RWPE2 (cell line): ENCODE measurements around the gene TBC1D2B.
A peak's percentile ranks its signal among the peaks of the same experiment; 100 is the strongest.

Source experiments
- ATAC-seq: fragments of 200-7000 bp; cut with Tn5 transposase; 3 replicates; pipeline ENCODE4 v1.9.1; 2021; ENCODE audit warnings: low read depth
- DNase-seq: peaks from one replicate; pipeline ENCODE4 v3.0.0-alpha.2; 2020; ENCODE audit warnings: low spot score
- H3K27ac ChIP-seq: fragments of 450-650 bp; 2 replicates; pipeline ENCODE4 v1.5.1; 2017; ENCODE audit warnings: mild to moderate bottlenecking; ENCODE audit not compliant: poor library complexity, severe bottlenecking
- H3K27me3 ChIP-seq: fragments of 250-450 bp; sonication (Bioruptor Pico); 2 replicates; pipeline ENCODE4 v1.5.1; 2021; ENCODE audit warnings: mild to moderate bottlenecking, moderate library complexity; ENCODE audit not compliant: insufficient read depth, poor library complexity, severe bottlenecking
- H3K36me3 ChIP-seq: fragments of 250-450 bp; sonication (Bioruptor Pico); 2 replicates; pipeline ENCODE4 v1.5.1; 2020; ENCODE audit warnings: low read depth, mild to moderate bottlenecking, moderate library complexity
- H3K4me1 ChIP-seq: fragments of 250-450 bp; sonication (Bioruptor Pico); 2 replicates; pipeline ENCODE4 v1.5.1; 2021; ENCODE audit warnings: mild to moderate bottlenecking, moderate library complexity; ENCODE audit not compliant: insufficient read depth, poor library complexity, severe bottlenecking
- H3K4me3 ChIP-seq: fragments of 250-450 bp; sonication (Bioruptor Pico); 2 replicates; pipeline ENCODE4 v1.5.1; 2021; ENCODE audit warnings: mild to moderate bottlenecking, moderate library complexity; ENCODE audit not compliant: severe bottlenecking
- H3K9me3 ChIP-seq: fragments of 250-450 bp; sonication (Bioruptor Pico); 2 replicates; pipeline ENCODE4 v1.5.1; 2021; ENCODE audit warnings: mild to moderate bottlenecking, moderate library complexity; ENCODE audit not compliant: severe bottlenecking
- TF ChIP-seq, protein P1 (sequence below): fragments of 450-650 bp; IDR thresholded peaks from one replicate; pipeline ENCODE4 v1.5.1; 2017; ENCODE audit warnings: mild to moderate bottlenecking, moderate library complexity; ENCODE audit not compliant: poor library complexity, severe bottlenecking

Gene TBC1D2B

DNA sequence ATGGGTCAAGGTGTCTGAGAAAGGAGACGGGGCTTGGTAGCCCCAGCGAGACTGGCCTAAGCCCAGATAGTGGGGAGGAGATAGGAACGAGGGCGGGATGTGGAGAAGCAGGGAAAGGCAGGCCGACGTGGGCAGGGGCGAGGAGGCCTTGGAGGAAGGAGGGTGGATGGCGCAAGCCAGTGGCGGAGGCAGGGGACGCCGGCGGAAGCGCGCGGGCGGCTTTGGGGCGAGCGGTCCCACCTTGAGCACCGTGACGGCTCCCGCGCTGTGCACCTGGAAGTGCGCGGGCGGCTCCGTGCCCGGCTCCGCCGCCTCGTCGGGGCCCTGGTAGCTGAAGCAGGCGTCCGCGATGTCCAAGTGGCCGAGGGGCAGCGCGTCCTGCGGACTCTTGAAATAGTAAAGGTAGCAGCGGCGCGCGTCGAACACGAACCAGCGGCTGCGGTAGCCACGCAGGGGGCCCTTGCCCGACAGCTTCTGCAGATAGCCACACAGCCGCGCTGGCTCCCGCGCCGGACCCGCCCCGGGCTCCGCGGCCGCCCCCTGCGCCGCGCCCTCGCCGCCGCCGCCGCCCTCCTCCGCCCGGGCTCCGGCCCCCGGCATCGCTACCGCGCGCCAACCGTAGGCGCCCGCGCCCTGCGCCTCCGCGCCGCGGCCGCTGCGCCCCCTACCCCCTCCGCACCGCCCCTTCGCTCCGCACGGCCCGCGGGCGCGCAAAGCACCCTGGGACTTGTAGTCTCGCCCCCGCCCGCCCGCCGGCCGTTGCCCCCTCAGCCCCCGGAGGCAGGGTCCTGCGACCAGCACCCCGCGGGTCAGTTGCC lies at the start of gene TBC1D2B:
TSS of gene TBC1D2B (minus strand) at position 659 of the 818 bp plus-strand sequence. CDS start at position 600, 59 bp downstream.
- DNase-seq (peak; percentile 80), ATAC-seq (peak; percentile 62)
- peak within 1 kb of the TSS; percentile 92 for H3K27ac ChIP-seq
- peaks cover 11% of the 10 kb centered on the region for H3K36me3 ChIP-seq
- TF ChIP-seq, protein P1, sequence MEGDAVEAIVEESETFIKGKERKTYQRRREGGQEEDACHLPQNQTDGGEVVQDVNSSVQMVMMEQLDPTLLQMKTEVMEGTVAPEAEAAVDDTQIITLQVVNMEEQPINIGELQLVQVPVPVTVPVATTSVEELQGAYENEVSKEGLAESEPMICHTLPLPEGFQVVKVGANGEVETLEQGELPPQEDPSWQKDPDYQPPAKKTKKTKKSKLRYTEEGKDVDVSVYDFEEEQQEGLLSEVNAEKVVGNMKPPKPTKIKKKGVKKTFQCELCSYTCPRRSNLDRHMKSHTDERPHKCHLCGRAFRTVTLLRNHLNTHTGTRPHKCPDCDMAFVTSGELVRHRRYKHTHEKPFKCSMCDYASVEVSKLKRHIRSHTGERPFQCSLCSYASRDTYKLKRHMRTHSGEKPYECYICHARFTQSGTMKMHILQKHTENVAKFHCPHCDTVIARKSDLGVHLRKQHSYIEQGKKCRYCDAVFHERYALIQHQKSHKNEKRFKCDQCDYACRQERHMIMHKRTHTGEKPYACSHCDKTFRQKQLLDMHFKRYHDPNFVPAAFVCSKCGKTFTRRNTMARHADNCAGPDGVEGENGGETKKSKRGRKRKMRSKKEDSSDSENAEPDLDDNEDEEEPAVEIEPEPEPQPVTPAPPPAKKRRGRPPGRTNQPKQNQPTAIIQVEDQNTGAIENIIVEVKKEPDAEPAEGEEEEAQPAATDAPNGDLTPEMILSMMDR = no peak
- H3K4me3 ChIP-seq = peak within 1 kb of the TSS; percentile 86
- H3K27me3 ChIP-seq = no peaks in the 10 kb centered on the region
- peaks cover 29% of the 10 kb centered on the region for H3K4me1 ChIP-seq
- H3K9me3 ChIP-seq = no peaks in the 10 kb centered on the region

GRCh38 chr15:78125267-78125666 lies 47.8 kb upstream of the TBC1D2B start:
- Histone ChIP-seq H3K4me3 (no peak overlapping the region), H3K27me3 (no peaks in the 10 kb centered on the region), H3K27ac (no peak overlapping the region), H3K36me3 (no peaks in the 10 kb centered on the region), H3K4me1 (no peaks in the 10 kb centered on the region), H3K9me3 (no peaks in the 10 kb centered on the region)
- no peak for ATAC-seq
- no peak for DNase-seq
- TF ChIP-seq, protein P1 = no peak

- Histone ChIP-seq H3K36me3 (no peaks in the 10 kb centered on the region), H3K27ac (no peak overlapping the region), H3K27me3 (no peaks in the 10 kb centered on the region), H3K4me3 (no peak overlapping the region), H3K4me1 (no peaks in the 10 kb centered on the region), H3K9me3 (no peaks in the 10 kb centered on the region)
- DNase-seq (no peak), ATAC-seq (no peak)
- TF ChIP-seq, protein P1 = no peak
These were observed 43.0 kb upstream of the TBC1D2B start for GRCh38 chr15:78120523-78120922.

GRCh38 chr15:78112551-78112950 lies 35.0 kb upstream of the TBC1D2B start:
- TF ChIP-seq, protein P1 = no peak
- no peak overlapping the region for H3K27ac ChIP-seq
- no peaks in the 10 kb centered on the region for H3K4me1 ChIP-seq
- H3K27me3 ChIP-seq = no peaks in the 10 kb centered on the region
- no peak for ATAC-seq
- no peaks in the 10 kb centered on the region for H3K9me3 ChIP-seq
- H3K4me3 ChIP-seq = no peak overlapping the region
- no peaks in the 10 kb centered on the region for H3K36me3 ChIP-seq
- no peak for DNase-seq

GRCh38 chr15:78111788-78112187 lies 34.3 kb upstream of the TBC1D2B start:
- Histone ChIP-seq H3K9me3 (no peaks in the 10 kb centered on the region), H3K36me3 (no peaks in the 10 kb centered on the region), H3K4me3 (no peak overlapping the region), H3K27ac (no peak overlapping the region), H3K27me3 (no peaks in the 10 kb centered on the region), H3K4me1 (no peaks in the 10 kb centered on the region)
- ATAC-seq (no peak), DNase-seq (no peak)
- TF ChIP-seq, protein P1 = no peak
